Transverse colon (tissue), 4 donors: ENCODE measurements around the gene ADAT2.

Experiments used
- POLR2A ChIP-seq: fragments of 450-650 bp; IDR thresholded peaks from one replicate; pipeline ENCODE4 v1.6.1; 2016; ENCODE audit warnings: antibody characterized with exemption, mild to moderate bottlenecking, moderate library complexity
- POLR2AphosphoS5 ChIP-seq, 3 donors: sonication (generic); formaldehyde crosslinking; IDR thresholded peaks; one replicate each; pipeline ENCODE4 v1.6.1; 2016; ENCODE audit warnings: antibody characterized with exemption in 3 of 3
- TF ChIP-seq, protein P1 (sequence below), 5 experiments: fragments of 200-600 bp in 3 of 5; fragments of 450-650 bp in 2 of 5; sonication (generic) in 3 of 5; IDR thresholded peaks; 1 replicate in 2 of 5; 2 replicates in 3 of 5; pipeline ENCODE4 v1.5.1; 2016 to 2017; ENCODE audit warnings: antibody characterized with exemption in 5 of 5, inconsistent platforms in 3 of 5, mild to moderate bottlenecking in 2 of 5, moderate library complexity in 1 of 5

DNA sequence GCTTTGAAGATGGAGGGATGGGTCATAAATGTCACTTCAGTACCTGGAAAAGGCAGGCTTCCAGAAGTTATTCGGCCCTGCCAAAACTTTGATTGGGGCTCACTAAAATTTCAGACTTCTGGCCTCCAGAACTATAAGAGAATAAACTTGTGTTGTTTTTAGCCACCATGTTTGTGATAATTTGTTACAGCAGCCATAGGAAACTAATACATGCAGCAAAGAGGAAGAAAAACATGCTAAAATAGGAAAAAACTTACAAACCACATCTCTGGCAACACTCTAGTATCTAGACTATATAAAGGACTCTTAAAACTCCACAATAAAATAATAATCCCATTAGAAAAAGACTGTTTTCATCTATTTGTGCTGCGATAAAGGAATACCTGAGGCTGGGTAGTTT, 9.5 kb downstream of the ADAT2 start:
- TF ChIP-seq, protein P1, sequence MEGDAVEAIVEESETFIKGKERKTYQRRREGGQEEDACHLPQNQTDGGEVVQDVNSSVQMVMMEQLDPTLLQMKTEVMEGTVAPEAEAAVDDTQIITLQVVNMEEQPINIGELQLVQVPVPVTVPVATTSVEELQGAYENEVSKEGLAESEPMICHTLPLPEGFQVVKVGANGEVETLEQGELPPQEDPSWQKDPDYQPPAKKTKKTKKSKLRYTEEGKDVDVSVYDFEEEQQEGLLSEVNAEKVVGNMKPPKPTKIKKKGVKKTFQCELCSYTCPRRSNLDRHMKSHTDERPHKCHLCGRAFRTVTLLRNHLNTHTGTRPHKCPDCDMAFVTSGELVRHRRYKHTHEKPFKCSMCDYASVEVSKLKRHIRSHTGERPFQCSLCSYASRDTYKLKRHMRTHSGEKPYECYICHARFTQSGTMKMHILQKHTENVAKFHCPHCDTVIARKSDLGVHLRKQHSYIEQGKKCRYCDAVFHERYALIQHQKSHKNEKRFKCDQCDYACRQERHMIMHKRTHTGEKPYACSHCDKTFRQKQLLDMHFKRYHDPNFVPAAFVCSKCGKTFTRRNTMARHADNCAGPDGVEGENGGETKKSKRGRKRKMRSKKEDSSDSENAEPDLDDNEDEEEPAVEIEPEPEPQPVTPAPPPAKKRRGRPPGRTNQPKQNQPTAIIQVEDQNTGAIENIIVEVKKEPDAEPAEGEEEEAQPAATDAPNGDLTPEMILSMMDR (IDR thresholded peaks at IDR 0.05) = no peak
- TF ChIP-seq POLR2A (no peak), POLR2AphosphoS5 (IDR thresholded peaks at IDR 0.05) (no peak)
